ENCODE measurements around the gene RCAN3.
"Not testable (repeated sequence)": the region's sequence is repeated elsewhere in the genome, so short reads cannot be mapped to it uniquely, and the experiment has no call there.

RCAN3 gene

GRCh38 chr1:24513706-24514105 lies 11.1 kb downstream of the RCAN3 start:
- no peak for DNase-seq (ENCODE audit: low read depth in 2 of 2)

DNA sequence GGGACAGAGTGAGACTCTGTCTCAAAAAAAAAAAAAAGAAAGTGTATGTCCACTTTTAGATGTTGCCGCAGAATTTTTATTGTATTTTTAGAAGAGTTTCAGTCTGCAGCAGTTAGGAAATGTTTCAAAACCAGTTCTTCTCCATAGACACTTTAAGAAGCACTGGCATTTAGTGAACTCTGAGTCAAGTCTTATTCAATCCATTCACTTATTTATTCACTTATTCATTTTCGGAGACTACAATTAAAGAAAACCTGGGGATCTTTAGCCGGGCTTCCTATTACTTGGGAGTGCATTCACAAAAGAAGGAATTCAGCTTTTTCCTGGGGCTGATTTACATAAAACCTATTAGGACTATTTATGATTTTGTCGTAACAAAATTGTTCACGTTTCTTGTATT lies 12.3 kb downstream of the RCAN3 start:
- DNase-seq (ENCODE audit: low read depth in 2 of 2) = no peak

GRCh38 chr1:24515671-24516209 lies 13.1 kb downstream of the RCAN3 start:
- not testable (repeated sequence) for DNase-seq (ENCODE audit: low read depth in 2 of 2)

GRCh38 chr1:24516506-24516905 lies 13.9 kb downstream of the RCAN3 start:
- DNase-seq (ENCODE audit: low read depth in 2 of 2) = no peak

- no peak for DNase-seq (ENCODE audit: low read depth in 2 of 2)
These were observed 15.3 kb downstream of the RCAN3 start for GRCh38 chr1:24517898-24518297.

DNA sequence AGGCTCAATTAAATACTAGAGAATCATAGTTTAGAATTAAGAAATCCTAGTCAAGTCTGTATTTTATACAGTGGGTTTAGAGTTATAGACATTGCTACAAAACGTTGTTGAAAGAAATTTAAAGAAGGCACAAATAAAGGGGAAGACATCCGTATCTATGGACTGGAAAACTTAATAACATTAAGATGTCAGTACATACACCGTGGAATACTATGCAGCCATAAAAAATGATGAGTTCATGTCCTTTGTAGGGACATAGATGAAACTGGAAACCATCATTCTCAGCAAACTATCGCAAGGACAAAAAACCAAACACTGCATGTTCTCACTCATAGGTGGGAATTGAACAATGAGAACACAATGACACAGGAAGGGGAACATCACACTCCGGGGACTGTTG lies 17.6 kb downstream of the RCAN3 start:
- DNase-seq (ENCODE audit: low read depth in 2 of 2) = not testable (repeated sequence)

- no peak for DNase-seq (ENCODE audit: low read depth in 2 of 2)
These were observed 23.0 kb downstream of the RCAN3 start for GRCh38 chr1:24525606-24526005.

DNA sequence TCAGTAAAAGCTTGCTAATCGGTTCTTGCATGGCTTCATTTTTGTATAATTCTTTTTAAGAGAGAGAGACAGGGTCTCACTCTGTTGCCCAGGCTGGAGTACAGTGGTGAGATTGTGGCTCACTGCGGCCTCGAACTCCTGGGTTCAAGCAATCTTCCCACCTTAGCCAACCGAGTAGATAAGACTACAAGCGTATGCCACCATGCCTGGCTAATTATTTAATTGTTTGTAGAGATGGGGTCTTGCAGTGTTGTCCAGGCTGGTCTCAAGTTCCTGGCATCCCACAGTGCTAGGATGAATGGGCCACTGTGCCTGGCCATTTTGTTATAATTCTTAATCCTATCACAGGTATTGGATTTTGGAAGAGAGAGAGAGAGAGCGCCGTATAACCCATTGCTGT lies 23.4 kb downstream of the RCAN3 start:
- no peak for DNase-seq (ENCODE audit: low read depth in 2 of 2)

DNA sequence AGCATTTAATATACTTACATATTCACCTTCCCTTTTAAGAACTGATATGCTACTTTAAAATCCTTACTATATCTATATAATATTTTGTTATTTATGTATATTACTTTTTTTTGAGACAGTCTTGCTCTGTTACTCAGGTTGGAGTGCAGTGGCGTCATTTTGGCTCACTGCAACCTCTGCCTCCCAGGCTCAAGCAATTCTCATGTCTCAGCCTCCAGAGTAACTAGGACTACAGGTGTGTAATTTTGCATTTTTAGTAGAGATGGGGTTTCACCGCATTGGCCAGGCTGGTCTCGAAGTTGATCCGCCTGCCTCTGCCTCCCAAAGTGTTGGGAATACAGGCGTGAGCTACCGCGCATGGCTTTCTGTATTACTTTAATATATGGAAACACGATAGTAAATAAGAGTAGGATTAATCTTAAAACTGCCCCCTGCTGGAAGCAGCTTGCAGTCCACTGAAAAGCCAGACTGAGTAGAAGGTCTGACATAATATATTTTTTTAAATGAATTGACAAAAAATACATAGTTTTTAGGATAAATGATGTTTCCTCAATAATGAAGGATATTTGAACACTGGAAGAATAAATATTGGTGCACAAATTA lies 24.4 kb downstream of the RCAN3 start:
- peak in 1 of 2 donors; percentile 17 for DNase-seq (ENCODE audit: low read depth in 2 of 2)

GRCh38 chr1:24528744-24529143 lies 26.1 kb downstream of the RCAN3 start:
- no peak for DNase-seq (ENCODE audit: low read depth in 2 of 2)

- not testable (repeated sequence) for DNase-seq (ENCODE audit: low read depth in 2 of 2)
These were observed 26.7 kb downstream of the RCAN3 start for GRCh38 chr1:24529292-24529691.

GRCh38 chr1:24535021-24535424 lies 32.4 kb downstream of the RCAN3 start:
- peak; percentile 67 for DNase-seq (ENCODE audit: low read depth in 2 of 2)

DNA sequence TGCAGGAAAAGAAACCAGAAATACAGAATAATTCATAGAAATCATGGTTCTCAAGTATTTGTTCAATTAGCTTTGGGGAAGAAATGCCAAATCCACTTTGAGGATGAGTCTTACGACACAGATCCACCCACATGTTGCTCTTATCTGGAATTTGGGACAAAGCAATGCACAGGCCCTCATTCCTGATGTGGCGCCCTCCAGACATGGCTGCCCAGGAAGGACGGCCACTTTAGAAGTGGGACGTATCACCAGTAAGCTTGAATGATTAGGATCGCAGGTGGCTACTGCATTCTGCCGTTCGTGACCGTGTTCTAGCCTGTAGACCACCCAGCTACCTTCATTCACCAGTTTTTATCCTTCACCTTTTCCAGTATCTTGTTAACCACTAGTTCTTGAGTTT lies 33.1 kb downstream of the RCAN3 start:
- no peak for DNase-seq (ENCODE audit: low read depth in 2 of 2)

GRCh38 chr1:24536391-24536840 lies 33.8 kb downstream of the RCAN3 start:
- DNase-seq (ENCODE audit: low read depth in 2 of 2) = peak; percentile 49 to 61

GRCh38 chr1:24540051-24540905 lies 37.6 kb downstream of the RCAN3 start:
- DNase-seq (ENCODE audit: low read depth in 2 of 2) = no peak

DNA sequence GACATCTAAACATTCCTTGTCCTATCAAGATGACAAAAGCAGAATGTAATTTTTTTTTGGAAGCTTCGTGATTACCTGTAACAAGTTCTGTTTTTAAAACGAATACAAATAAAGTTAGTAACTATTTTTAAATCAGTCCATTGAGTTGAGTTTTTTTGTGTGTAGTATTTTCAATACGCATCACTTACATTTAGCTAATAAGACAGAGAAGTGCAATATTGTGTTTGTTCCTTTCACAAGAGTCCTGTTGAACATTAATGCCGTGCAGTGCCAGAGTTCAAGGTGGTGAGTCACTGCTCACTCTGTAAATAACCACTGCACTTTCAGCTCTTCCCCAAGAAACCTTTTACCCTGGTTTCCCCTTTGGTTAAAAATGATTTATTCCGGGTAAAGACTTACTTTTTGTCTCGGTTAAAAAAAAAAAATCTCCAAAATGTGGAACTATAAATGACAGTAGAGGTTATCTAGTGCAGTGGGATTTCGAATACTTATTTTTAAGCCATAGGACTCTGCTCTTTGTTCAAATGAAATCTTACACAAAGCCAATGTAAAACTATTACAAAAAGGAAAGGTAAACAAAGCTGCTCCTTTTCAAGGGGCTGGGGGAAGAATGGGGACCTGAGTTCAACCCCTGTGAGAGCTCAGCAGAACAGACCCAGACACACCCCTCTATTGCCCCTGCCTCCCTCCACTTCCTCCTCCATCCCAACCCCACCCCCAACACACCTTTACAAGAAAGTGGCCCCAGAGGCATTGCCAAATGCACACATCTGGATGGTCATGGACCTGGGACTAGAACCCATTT lies 38.5 kb downstream of the RCAN3 start:
- no peak for DNase-seq (ENCODE audit: low read depth in 2 of 2)

DNA sequence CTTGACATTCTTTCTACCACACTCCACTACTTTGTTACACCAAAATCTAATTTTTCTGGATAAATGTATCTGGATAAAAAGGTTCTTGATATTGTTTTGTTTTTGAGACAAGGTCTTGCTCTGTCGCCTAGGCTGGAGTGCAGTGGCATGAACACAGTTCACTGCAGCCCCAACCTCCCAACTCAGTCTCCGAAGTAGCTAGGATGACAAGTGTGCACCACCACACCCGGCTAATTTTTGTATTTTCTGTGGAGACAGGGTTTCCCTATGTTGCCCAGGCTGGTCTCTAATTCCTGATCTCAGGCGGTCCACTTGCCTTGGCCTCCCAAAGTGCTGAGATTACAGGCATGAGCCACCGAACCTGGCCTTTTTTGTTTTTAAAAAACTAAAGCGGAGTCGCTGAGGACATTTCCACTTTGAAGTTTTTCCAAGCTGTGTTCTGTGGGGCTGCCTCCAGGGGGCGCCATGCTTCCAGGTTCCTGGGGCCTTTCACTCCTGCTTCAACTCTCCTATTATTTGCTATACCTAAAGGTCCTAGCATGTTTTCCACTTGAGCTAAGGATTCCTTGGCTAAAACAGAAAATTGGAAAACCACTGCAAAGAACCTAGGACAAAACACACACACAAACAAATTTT lies 39.2 kb downstream of the RCAN3 start:
- DNase-seq (ENCODE audit: low read depth in 2 of 2) = no peak

- no peak for DNase-seq (ENCODE audit: low read depth in 2 of 2)
These were observed 41.6 kb downstream of the RCAN3 start for GRCh38 chr1:24544239-24544638.

- no peak for DNase-seq (ENCODE audit: low read depth in 2 of 2)
These were observed 43.0 kb downstream of the RCAN3 start for GRCh38 chr1:24545662-24546061.

GRCh38 chr1:24547195-24547594 lies 44.6 kb downstream of the RCAN3 start:
- DNase-seq (ENCODE audit: low read depth in 2 of 2) = no peak

GRCh38 chr1:24548070-24548469 lies 45.4 kb downstream of the RCAN3 start:
- no peak for DNase-seq (ENCODE audit: low read depth in 2 of 2)

GRCh38 chr1:24549210-24549609 lies 46.6 kb downstream of the RCAN3 start:
- not testable (repeated sequence) for DNase-seq (ENCODE audit: low read depth in 2 of 2)

All from stimulated activated CD8-positive, alpha-beta memory T cell treated with anti-CD3 and anti-CD28 coated beads, Interleukin-7, amount 100 ng/mL, for 4 hours (primary cell).